ENCODE measurements around the gene CFAP107.
"Not testable (repeated sequence)": the region's sequence is repeated elsewhere in the genome, so short reads cannot be mapped to it uniquely, and the experiment has no call there.

The CFAP107 gene

DNA sequence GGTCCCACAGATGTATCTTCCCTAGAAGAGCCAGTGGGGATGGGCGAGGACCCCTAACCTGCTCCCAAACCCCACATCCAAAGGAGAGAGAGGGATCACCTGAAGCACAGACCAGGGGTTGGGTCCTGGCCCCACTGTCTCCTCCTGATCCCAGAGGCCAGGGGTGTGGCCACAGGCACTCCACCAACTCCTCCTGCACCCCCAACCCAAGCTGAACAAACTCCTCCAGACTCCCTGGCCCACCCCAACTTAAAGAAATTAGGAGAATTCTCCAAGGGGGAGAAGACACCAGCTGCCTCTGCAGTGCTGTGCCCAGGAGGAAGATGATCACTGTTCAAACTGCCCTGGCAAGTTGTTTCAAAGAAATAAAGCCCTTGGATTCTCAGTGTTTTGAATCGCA lies 23.0 kb downstream of the CFAP107 start:
- Histone ChIP-seq H3K9me3 (ENCODE audit: control insufficient read depth, insufficient read depth, low read length) (no peaks in the 10 kb centered on the region), H3K27me3 (ENCODE audit: control insufficient read depth, insufficient read depth, low read length) (no peaks in the 10 kb centered on the region), H3K36me3 (ENCODE audit: control insufficient read depth, insufficient read depth, low read length) (no peaks in the 10 kb centered on the region), H3K4me1 (ENCODE audit: control insufficient read depth, insufficient read depth, low read length) (peaks cover 2% of the 10 kb centered on the region), H3K4me3 (ENCODE audit: low read depth, low read length) (no peak overlapping the region), H3K9ac (ENCODE audit: low read depth, low read length) (no peak overlapping the region)

DNA sequence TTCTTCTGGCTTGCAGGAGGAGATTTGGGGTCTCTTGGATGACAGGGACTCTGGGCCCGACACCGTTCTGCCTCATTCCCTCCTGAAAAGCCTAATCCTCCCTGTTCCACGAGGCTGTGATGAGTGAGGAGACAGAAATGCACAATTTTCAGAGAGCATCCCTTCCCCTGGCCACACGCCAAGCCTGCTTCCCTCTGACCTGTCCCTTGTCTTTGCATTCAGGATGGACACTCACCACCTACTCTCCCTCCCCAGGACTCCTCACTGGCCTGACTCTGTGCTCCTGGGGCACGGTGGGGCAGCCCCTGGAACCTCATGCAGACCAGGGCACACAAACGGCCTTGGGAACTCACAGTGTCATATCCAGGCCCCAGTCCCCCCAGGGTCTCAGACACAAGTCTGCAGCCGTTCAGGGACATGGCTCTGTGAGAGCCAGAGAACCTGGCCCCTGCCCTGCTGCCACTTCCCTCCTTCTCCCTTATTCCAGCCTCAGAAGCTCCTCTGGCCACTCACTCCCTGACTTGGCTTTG lies 24.0 kb downstream of the CFAP107 start:
- H3K36me3 ChIP-seq (ENCODE audit: control insufficient read depth, insufficient read depth, low read length), result no peaks in the 10 kb centered on the region
- H3K4me3 ChIP-seq (ENCODE audit: low read depth, low read length), result no peak overlapping the region
- H3K9ac ChIP-seq (ENCODE audit: low read depth, low read length), result no peak overlapping the region
- no peaks in the 10 kb centered on the region for H3K4me1 ChIP-seq (ENCODE audit: control insufficient read depth, insufficient read depth, low read length)
- H3K9me3 ChIP-seq (ENCODE audit: control insufficient read depth, insufficient read depth, low read length), result no peaks in the 10 kb centered on the region
- H3K27me3 ChIP-seq (ENCODE audit: control insufficient read depth, insufficient read depth, low read length), result no peaks in the 10 kb centered on the region

DNA sequence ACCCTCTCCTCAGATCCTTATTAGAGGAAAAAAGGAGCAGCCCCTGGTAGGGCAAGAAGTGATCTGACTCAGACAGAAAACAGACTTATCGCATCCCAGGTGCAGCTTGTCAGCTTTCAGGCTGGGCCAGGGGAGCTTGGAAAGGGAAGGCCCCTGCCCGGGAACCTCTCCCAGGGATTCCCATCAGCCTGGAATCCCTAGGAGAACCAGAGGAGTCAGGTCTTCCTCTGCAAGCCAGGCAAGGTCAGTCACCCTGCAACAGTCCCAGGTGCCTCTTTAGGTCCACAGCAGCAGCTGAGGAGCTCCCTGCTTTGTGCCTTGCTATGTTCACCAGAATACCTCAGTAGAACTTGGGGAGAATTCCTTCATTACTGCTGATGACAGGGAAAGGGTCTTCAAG lies 24.6 kb downstream of the CFAP107 start:
- Histone ChIP-seq H3K4me3 (ENCODE audit: low read depth, low read length) (no peak overlapping the region), H3K9ac (ENCODE audit: low read depth, low read length) (no peak overlapping the region), H3K4me1 (ENCODE audit: control insufficient read depth, insufficient read depth, low read length) (no peaks in the 10 kb centered on the region), H3K36me3 (ENCODE audit: control insufficient read depth, insufficient read depth, low read length) (no peaks in the 10 kb centered on the region), H3K9me3 (ENCODE audit: control insufficient read depth, insufficient read depth, low read length) (no peaks in the 10 kb centered on the region), H3K27me3 (ENCODE audit: control insufficient read depth, insufficient read depth, low read length) (no peaks in the 10 kb centered on the region)

DNA sequence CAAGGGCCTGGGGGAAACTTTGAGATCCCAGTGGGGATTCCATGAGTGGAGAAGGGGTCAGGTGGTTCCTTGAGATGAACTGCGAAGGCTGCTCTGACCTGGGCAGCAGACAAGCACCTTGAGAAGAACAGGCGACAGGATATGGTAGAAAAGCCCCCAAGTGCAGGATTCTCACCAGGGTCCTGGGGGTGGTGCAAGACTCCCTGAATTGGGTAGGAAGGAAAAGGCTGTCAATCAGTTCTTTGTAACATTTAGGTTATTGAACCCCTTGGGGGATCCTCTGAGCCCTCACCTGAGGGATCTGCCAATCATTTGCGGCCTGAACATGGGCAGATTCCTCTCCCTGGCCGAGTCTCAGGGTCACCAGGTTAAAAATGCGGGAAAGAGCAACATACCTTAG lies 25.2 kb downstream of the CFAP107 start:
- H3K36me3 ChIP-seq (ENCODE audit: control insufficient read depth, insufficient read depth, low read length), result no peaks in the 10 kb centered on the region
- no peaks in the 10 kb centered on the region for H3K9me3 ChIP-seq (ENCODE audit: control insufficient read depth, insufficient read depth, low read length)
- H3K4me3 ChIP-seq (ENCODE audit: low read depth, low read length), result no peak overlapping the region
- H3K27me3 ChIP-seq (ENCODE audit: control insufficient read depth, insufficient read depth, low read length), result no peaks in the 10 kb centered on the region
- no peak overlapping the region for H3K9ac ChIP-seq (ENCODE audit: low read depth, low read length)
- H3K4me1 ChIP-seq (ENCODE audit: control insufficient read depth, insufficient read depth, low read length), result no peaks in the 10 kb centered on the region

DNA sequence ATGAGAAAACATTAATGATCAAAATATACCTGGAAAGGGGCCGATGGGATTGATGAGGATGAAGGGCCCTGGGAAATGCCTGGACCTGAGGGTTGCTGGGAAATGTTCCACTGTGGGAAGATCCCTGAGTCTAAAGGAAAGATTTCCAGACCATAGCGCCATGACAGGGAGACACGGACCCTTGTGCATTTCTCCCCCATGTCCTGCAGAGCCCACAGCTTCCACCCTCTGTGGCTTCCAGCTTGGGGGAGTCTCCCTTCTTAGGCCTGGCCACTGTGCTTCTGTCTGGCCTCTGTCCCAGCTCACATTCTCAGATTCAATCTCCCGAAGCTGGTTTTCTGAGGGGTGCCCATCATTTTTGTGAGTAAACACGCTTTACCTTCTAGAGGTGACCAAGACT lies 26.5 kb downstream of the CFAP107 start:
- Histone ChIP-seq H3K27me3 (ENCODE audit: control insufficient read depth, insufficient read depth, low read length) (no peaks in the 10 kb centered on the region), H3K9ac (ENCODE audit: low read depth, low read length) (no peak overlapping the region), H3K36me3 (ENCODE audit: control insufficient read depth, insufficient read depth, low read length) (no peaks in the 10 kb centered on the region), H3K4me3 (ENCODE audit: low read depth, low read length) (no peak overlapping the region), H3K9me3 (ENCODE audit: control insufficient read depth, insufficient read depth, low read length) (no peaks in the 10 kb centered on the region), H3K4me1 (ENCODE audit: control insufficient read depth, insufficient read depth, low read length) (no peaks in the 10 kb centered on the region)

DNA sequence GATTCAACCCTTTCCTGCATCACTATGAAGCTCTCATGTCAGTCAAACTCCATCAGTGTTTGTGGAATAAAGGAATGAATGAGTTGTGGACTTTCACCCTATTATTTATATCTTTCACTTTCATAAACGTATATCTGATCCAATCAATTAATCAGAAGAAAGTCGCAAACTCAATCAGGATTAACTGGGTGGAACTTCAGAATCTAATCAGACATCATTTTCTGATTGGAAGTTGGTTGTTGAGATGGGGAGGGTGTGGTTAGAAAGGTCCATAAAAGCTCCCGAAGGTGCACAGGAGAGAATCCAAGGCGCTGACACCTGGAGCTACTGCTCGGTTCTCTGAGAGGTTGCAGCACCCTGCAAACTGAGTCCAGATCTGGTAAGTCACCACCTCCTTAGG lies 27.4 kb downstream of the CFAP107 start, which contains the start of gene PRAMEF12:
PRAMEF12 (plus strand) TSS at position 301 of the 400 bp plus-strand sequence. CDS start 1,130 bp downstream, outside the sequence.
- Histone ChIP-seq H3K9me3 (ENCODE audit: control insufficient read depth, insufficient read depth, low read length) (no peaks in the 10 kb centered on the region), H3K36me3 (ENCODE audit: control insufficient read depth, insufficient read depth, low read length) (no peaks in the 10 kb centered on the region), H3K27me3 (ENCODE audit: control insufficient read depth, insufficient read depth, low read length) (no peaks in the 10 kb centered on the region), H3K4me3 (ENCODE audit: low read depth, low read length) (no peak within 1 kb of the TSS), H3K4me1 (ENCODE audit: control insufficient read depth, insufficient read depth, low read length) (no peaks in the 10 kb centered on the region), H3K9ac (ENCODE audit: low read depth, low read length) (no peak within 1 kb of the TSS)

DNA sequence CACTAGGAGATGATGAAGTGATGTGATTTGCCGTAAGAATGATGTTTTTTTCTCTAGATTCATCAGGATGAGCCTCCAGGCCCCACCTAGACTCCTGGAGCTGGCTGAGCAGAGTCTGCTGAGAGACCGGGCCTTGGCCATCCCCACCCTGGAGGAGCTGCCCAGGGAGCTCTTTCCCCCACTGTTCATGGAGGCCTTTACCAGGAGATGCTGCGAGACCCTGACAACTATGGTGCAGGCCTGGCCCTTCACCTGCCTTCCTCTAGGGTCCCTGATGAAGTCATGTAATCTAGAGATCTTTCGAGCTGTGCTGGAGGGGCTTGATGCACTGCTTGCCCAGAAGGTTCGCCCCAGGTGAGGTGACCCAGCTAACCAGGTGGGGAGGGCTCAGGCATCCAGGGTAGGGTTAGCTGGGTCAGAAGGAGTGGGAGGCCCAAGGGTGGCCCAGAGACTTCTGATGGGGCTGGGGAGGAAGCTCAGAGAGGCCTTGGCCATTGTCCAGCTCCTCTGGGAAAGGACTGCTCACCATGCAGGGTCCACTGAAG lies 28.9 kb downstream of the CFAP107 start:
- Histone ChIP-seq H3K27me3 (ENCODE audit: control insufficient read depth, insufficient read depth, low read length) (no peaks in the 10 kb centered on the region), H3K9ac (ENCODE audit: low read depth, low read length) (no peak overlapping the region), H3K9me3 (ENCODE audit: control insufficient read depth, insufficient read depth, low read length) (no peaks in the 10 kb centered on the region), H3K4me3 (ENCODE audit: low read depth, low read length) (no peak overlapping the region), H3K36me3 (ENCODE audit: control insufficient read depth, insufficient read depth, low read length) (no peaks in the 10 kb centered on the region), H3K4me1 (ENCODE audit: control insufficient read depth, insufficient read depth, low read length) (no peaks in the 10 kb centered on the region)

DNA sequence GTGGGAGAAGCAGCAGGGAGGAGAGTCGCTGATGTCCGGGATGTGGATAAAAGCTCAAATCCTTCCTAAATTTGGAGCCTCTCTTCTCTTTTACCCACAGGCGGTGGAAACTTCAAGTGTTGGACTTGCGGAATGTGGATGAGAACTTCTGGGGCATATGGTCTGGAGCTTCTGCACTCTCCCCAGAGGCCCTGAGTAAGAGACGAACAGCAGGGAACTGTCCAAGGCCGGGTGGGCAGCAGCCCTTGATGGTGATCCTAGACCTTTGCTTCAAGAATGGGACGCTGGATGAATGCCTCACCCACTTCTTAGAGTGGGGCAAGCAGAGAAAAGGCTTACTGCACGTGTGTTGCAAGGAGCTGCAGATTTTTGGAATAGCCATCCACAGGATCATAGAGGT lies 29.4 kb downstream of the CFAP107 start:
- H3K9me3 ChIP-seq (ENCODE audit: control insufficient read depth, insufficient read depth, low read length), result no peaks in the 10 kb centered on the region
- no peaks in the 10 kb centered on the region for H3K4me1 ChIP-seq (ENCODE audit: control insufficient read depth, insufficient read depth, low read length)
- no peak overlapping the region for H3K4me3 ChIP-seq (ENCODE audit: low read depth, low read length)
- H3K27me3 ChIP-seq (ENCODE audit: control insufficient read depth, insufficient read depth, low read length), result no peaks in the 10 kb centered on the region
- no peak overlapping the region for H3K9ac ChIP-seq (ENCODE audit: low read depth, low read length)
- no peaks in the 10 kb centered on the region for H3K36me3 ChIP-seq (ENCODE audit: control insufficient read depth, insufficient read depth, low read length)

DNA sequence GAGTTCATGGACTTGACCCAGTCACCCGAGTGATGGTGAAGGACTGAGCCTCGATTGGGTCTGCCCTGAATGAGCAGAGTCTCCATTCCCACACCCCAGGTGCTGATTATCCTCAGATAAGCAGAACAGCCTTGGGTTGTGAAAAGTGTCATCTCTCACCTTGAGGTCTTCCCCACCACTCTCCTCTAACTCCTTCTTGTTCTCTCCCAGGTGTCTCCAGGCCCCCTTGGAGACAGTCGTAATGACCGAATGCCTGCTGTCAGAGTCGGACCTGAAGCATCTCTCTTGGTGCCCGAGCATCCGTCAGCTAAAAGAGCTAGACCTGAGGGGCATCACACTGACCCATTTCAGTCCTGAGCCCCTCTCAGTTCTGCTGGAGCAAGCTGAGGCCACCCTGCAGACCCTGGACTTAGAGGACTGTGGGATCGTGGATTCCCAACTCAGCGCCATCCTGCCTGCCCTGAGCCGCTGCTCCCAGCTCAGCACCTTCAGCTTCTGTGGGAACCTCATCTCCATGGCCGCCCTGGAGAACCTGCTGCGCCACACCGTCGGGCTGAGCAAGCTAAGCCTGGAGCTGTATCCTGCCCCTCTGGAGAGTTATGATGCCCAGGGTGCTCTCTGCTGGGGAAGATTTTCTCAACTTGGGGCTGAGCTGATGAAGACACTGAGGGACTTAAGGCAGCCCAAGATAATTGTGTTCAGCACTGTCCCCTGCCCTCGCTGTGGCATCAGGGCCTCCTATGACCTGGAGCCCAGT lies 31.0 kb downstream of the CFAP107 start:
- Histone ChIP-seq H3K36me3 (ENCODE audit: control insufficient read depth, insufficient read depth, low read length) (no peaks in the 10 kb centered on the region), H3K9me3 (ENCODE audit: control insufficient read depth, insufficient read depth, low read length) (no peaks in the 10 kb centered on the region), H3K4me1 (ENCODE audit: control insufficient read depth, insufficient read depth, low read length) (no peaks in the 10 kb centered on the region), H3K27me3 (ENCODE audit: control insufficient read depth, insufficient read depth, low read length) (no peaks in the 10 kb centered on the region), H3K9ac (ENCODE audit: low read depth, low read length) (no peak overlapping the region), H3K4me3 (ENCODE audit: low read depth, low read length) (no peak overlapping the region)

DNA sequence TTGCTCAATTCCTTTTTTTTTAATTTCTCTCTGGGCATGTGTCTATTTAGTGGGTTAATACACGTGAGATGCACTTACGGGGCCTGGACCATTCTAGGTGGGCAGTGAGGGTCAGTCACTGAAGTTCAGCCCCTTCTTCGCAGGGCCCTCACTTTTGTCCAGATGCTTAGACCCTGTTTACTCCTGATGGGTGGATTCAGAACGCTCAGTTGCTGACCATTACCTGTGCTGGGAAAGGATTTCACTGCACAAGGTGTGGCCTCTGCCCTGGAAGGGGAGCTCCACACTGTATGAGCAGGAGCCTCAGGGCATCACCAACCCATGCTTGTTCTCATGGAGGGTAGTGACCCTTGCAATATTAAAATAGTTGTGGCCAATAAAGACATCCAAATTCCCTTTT lies 32.1 kb downstream of the CFAP107 start:
- no peaks in the 10 kb centered on the region for H3K9me3 ChIP-seq (ENCODE audit: control insufficient read depth, insufficient read depth, low read length)

DNA sequence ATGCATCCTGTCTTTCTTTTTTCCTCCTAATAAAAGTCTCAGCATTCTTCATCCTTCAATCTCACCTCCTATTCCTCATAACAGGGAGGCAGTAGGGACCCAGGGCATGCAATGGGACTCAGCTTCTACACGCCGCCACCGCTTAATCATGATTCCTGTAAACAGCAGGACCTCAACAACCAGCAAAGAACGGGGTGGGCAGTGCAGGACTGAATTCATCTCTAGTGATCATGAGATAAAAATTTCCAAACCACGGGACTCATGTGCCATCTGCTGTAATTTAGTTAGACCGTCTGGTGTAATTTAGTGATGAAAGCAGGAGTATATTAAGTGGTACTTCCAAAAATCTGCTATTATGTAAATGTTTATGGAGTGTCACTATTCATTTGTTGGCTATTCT lies 32.9 kb downstream of the CFAP107 start:
- Histone ChIP-seq H3K9me3 (ENCODE audit: control insufficient read depth, insufficient read depth, low read length) (no peaks in the 10 kb centered on the region), H3K36me3 (ENCODE audit: control insufficient read depth, insufficient read depth, low read length) (no peaks in the 10 kb centered on the region), H3K4me3 (ENCODE audit: low read depth, low read length) (no peak overlapping the region), H3K4me1 (ENCODE audit: control insufficient read depth, insufficient read depth, low read length) (peaks cover 3% of the 10 kb centered on the region), H3K27me3 (ENCODE audit: control insufficient read depth, insufficient read depth, low read length) (no peaks in the 10 kb centered on the region), H3K9ac (ENCODE audit: low read depth, low read length) (no peak overlapping the region)

More for the DNA sequence above, 32.1 kb downstream of the CFAP107 start:
- Histone ChIP-seq H3K4me1 (ENCODE audit: control insufficient read depth, insufficient read depth, low read length) (peaks cover under 1% of the 10 kb centered on the region), H3K36me3 (ENCODE audit: control insufficient read depth, insufficient read depth, low read length) (no peaks in the 10 kb centered on the region), H3K27me3 (ENCODE audit: control insufficient read depth, insufficient read depth, low read length) (no peaks in the 10 kb centered on the region), H3K9ac (ENCODE audit: low read depth, low read length) (no peak overlapping the region), H3K4me3 (ENCODE audit: low read depth, low read length) (no peak overlapping the region)

DNA sequence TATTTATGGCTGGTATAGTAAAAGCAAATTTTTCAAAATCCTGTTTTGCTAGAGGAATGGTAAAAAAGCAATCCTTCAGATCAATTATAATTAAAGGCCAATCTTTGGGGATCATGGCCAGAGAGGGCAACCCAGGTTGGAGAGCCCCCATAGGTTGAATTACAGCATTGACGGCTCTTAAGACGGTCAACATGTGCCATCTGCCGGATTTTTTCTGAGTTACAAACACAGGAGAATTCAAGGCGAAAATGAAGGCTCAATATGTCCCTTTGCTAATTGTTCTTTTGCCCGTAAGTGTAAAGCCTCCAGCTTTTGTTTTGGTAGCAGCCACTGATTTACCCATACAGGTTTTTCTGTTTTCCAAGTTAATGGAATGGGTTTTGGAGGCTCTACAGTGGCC lies 35.5 kb downstream of the CFAP107 start:
- H3K36me3 ChIP-seq (ENCODE audit: control insufficient read depth, insufficient read depth, low read length); H3K4me3 ChIP-seq (ENCODE audit: low read depth, low read length); H3K27me3 ChIP-seq (ENCODE audit: control insufficient read depth, insufficient read depth, low read length); H3K9ac ChIP-seq (ENCODE audit: low read depth, low read length); H3K9me3 ChIP-seq (ENCODE audit: control insufficient read depth, insufficient read depth, low read length); H3K4me1 ChIP-seq (ENCODE audit: control insufficient read depth, insufficient read depth, low read length): not testable (repeated sequence)
